Activated CD4-positive, CD25-positive, alpha-beta regulatory T cell treated with anti-CD3 and anti-CD28 coated beads, Interleukin-2, amount 50 U/mL, for 72 hours (primary cell): ENCODE measurements around the gene NEU2.
A peak's percentile ranks its signal among the peaks of the same experiment; 100 is the strongest.
"Not testable (repeated sequence)": the region's sequence is repeated elsewhere in the genome, so short reads cannot be mapped to it uniquely, and the experiment has no call there.

Source experiments
- DNase-seq: peaks from one replicate; pipeline ENCODE4 v3.0.0; 2021

The NEU2 gene

GRCh38 chr2:233010569-233011267 is 21.8 kb upstream of the NEU2 start:
- no peak for DNase-seq

GRCh38 chr2:233011268-233011650 is 21.2 kb upstream of the NEU2 start:
- peak; percentile 14 for DNase-seq

- DNase-seq, result peak; percentile 24
These were observed 20.8 kb upstream of the NEU2 start for GRCh38 chr2:233011702-233012131.

GRCh38 chr2:233012301-233012971 is 20.0 kb upstream of the NEU2 start:
- peak; percentile 7 for DNase-seq

- DNase-seq, result no peak
These were observed 19.4 kb upstream of the NEU2 start, which contains the start of gene NGEF for GRCh38 chr2:233013027-233013461. TSS of gene NGEF (minus strand) at chr2:233013256. CDS start at chr2:232974890, 38,366 bp downstream.

- no peak for DNase-seq
These were observed 18.8 kb upstream of the NEU2 start for GRCh38 chr2:233013650-233014049.

GRCh38 chr2:233015019-233015645 is 17.3 kb upstream of the NEU2 start:
- DNase-seq, result no peak

GRCh38 chr2:233017947-233018346 is 14.5 kb upstream of the NEU2 start:
- no peak for DNase-seq

GRCh38 chr2:233019610-233020009 is 12.9 kb upstream of the NEU2 start:
- DNase-seq, result not testable (repeated sequence)

GRCh38 chr2:233020454-233020853 is 12.0 kb upstream of the NEU2 start:
- no peak for DNase-seq

- no peak for DNase-seq
These were observed 10.7 kb upstream of the NEU2 start for GRCh38 chr2:233021771-233022170.

- no peak for DNase-seq
These were observed 9.9 kb upstream of the NEU2 start for GRCh38 chr2:233022561-233022960.

- no peak for DNase-seq
These were observed 9.3 kb upstream of the NEU2 start for GRCh38 chr2:233023007-233023760.

GRCh38 chr2:233023761-233024410 is 8.6 kb upstream of the NEU2 start:
- DNase-seq, result no peak

- no peak for DNase-seq
These were observed 6.8 kb upstream of the NEU2 start for GRCh38 chr2:233025706-233026105.

GRCh38 chr2:233026198-233026813 is 6.2 kb upstream of the NEU2 start:
- DNase-seq, result no peak

GRCh38 chr2:233029321-233029720 is 3.2 kb upstream of the NEU2 start:
- DNase-seq, result no peak

- no peak for DNase-seq
These were observed 644 bp upstream of the NEU2 start for GRCh38 chr2:233031556-233032500.

- no peak for DNase-seq
These were observed 1.2 kb downstream of the NEU2 start for GRCh38 chr2:233033672-233034071.

- DNase-seq, result no peak
These were observed 1.8 kb downstream of the NEU2 start for GRCh38 chr2:233034091-233034882.
